ENCODE results near the gene ZNF462.
"Not testable (repeated sequence)": the region's sequence is repeated elsewhere in the genome, so short reads cannot be mapped to it uniquely, and the experiment has no call there.

Gene ZNF462

GRCh38 chr9:106890608-106891007 is 27.6 kb downstream of the ZNF462 start:
- TF ChIP-seq CTCF (conservative IDR thresholded peaks at IDR 0.05), result no peak
- no peak for TF ChIP-seq ZFX (IDR thresholded peaks at IDR 0.05)
- H3K27ac ChIP-seq, result no peak overlapping the region

GRCh38 chr9:106891286-106891685 is 28.3 kb downstream of the ZNF462 start:
- TF ChIP-seq CTCF (conservative IDR thresholded peaks at IDR 0.05) (no peak), ZFX (IDR thresholded peaks at IDR 0.05) (no peak)
- H3K27ac ChIP-seq, result no peak overlapping the region

- TF ChIP-seq ZFX (IDR thresholded peaks at IDR 0.05) (no peak), CTCF (conservative IDR thresholded peaks at IDR 0.05) (no peak)
- no peak overlapping the region for H3K27ac ChIP-seq
Measured at GRCh38 chr9:106892632-106893031, 29.7 kb downstream of the ZNF462 start.

- H3K27ac ChIP-seq, result no peak overlapping the region
- TF ChIP-seq ZFX (IDR thresholded peaks at IDR 0.05) (no peak), CTCF (conservative IDR thresholded peaks at IDR 0.05) (no peak)
Measured at GRCh38 chr9:106893088-106893487, 30.1 kb downstream of the ZNF462 start.

- no peak overlapping the region for H3K27ac ChIP-seq
Measured at GRCh38 chr9:106896695-106897094, 33.7 kb downstream of the ZNF462 start.

GRCh38 chr9:106897236-106897635 is 34.3 kb downstream of the ZNF462 start:
- no peak overlapping the region for H3K27ac ChIP-seq
- no peak for TF ChIP-seq ZFX (IDR thresholded peaks at IDR 0.05)

More at GRCh38 chr9:106896695-106897094, 33.7 kb downstream of the ZNF462 start:
- no peak for TF ChIP-seq ZFX (IDR thresholded peaks at IDR 0.05)
- TF ChIP-seq CTCF (conservative IDR thresholded peaks at IDR 0.05), result no peak

- no peak for TF ChIP-seq ZFX (IDR thresholded peaks at IDR 0.05)
- no peak for TF ChIP-seq CTCF (conservative IDR thresholded peaks at IDR 0.05)
- no peak overlapping the region for H3K27ac ChIP-seq
Measured at GRCh38 chr9:106897751-106898150, 34.8 kb downstream of the ZNF462 start.

- not testable (repeated sequence) for H3K27ac ChIP-seq
Measured at GRCh38 chr9:106900523-106900922, 37.6 kb downstream of the ZNF462 start.

- no peak overlapping the region for H3K27ac ChIP-seq
- no peak for TF ChIP-seq CTCF (conservative IDR thresholded peaks at IDR 0.05)
Measured at GRCh38 chr9:106906129-106906528, 43.2 kb downstream of the ZNF462 start.
